ENCODE measurements around the gene COX7B.

DNA sequence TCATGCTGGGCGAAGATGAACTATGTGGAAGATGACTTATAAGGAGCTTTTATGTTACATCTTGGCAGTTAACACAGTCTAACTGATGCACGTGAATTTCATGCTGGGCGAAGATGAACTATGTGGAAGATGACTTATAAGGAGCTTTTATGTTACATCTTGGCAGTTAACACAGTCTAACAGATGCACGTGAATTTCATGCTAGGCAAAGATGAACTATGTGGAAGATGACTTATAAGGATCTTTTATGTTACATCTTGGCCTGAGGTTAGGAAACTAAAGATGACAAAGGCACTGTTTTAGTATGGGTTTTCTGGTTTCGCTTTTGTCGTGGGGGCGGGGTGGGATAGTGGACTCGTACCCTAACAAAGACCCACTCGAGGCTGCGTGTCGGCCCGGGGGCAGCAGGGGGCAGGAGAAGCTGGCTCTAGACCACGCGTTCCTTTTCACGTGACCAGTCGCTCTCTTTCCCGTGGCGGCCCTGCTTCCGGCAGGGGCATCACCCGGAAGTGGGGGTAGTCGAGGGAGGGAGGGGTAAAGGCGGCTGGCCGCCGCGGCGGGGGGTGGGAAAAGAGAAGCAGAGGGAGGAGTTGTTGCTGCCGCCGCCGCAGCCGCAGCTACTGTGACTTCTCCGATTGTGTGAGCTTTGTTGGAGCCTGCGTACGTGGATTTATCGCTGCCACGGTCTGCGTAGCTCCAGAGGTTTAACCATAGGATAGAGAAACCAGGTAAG, 11.0 kb downstream of the COX7B start, which contains the start of gene ATP7A:
- TF ChIP-seq, protein P1, sequence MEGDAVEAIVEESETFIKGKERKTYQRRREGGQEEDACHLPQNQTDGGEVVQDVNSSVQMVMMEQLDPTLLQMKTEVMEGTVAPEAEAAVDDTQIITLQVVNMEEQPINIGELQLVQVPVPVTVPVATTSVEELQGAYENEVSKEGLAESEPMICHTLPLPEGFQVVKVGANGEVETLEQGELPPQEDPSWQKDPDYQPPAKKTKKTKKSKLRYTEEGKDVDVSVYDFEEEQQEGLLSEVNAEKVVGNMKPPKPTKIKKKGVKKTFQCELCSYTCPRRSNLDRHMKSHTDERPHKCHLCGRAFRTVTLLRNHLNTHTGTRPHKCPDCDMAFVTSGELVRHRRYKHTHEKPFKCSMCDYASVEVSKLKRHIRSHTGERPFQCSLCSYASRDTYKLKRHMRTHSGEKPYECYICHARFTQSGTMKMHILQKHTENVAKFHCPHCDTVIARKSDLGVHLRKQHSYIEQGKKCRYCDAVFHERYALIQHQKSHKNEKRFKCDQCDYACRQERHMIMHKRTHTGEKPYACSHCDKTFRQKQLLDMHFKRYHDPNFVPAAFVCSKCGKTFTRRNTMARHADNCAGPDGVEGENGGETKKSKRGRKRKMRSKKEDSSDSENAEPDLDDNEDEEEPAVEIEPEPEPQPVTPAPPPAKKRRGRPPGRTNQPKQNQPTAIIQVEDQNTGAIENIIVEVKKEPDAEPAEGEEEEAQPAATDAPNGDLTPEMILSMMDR (IDR thresholded peaks at IDR 0.05; ENCODE audit: low read depth, low read length): peak; percentile 59
- TF ChIP-seq EZH2phosphoT487 (IDR thresholded peaks at IDR 0.05; ENCODE audit: low read depth): no peak

Data from OCI-LY3 (cell line).